T-helper 1 cell treated with Interleukin-12 subunit alpha and Interleukin-12 subunit beta and Interleukin-4 antibody, amounts not matched to agents 30 μg/mL and 1 μg/mL, for 36 hours (primary cell): ENCODE data around the gene BIRC7.

Source experiments
- H3K27ac Mint-ChIP-seq: one replicate; pipeline ENCODE4 v1.8.0; 2021; ENCODE audit warnings: mild to moderate bottlenecking, mixed read lengths
- H3K27me3 Mint-ChIP-seq: one replicate; pipeline ENCODE4 v1.8.0; 2021; ENCODE audit warnings: low read depth, mixed read lengths
- H3K36me3 Mint-ChIP-seq: one replicate; pipeline ENCODE4 v1.8.0; 2021; ENCODE audit warnings: low read depth, mixed read lengths
- H3K4me1 Mint-ChIP-seq: one replicate; pipeline ENCODE4 v1.8.0; 2021; ENCODE audit warnings: low read depth, mixed read lengths
- H3K4me3 Mint-ChIP-seq: one replicate; pipeline ENCODE4 v1.8.0; 2021; ENCODE audit warnings: mild to moderate bottlenecking, moderate library complexity, mixed read lengths
- H3K9me3 Mint-ChIP-seq: one replicate; pipeline ENCODE4 v1.8.0; 2021; ENCODE audit warnings: mixed read lengths

BIRC7 gene

GRCh38 chr20:63255931-63256704 is 20.4 kb downstream of the BIRC7 start:
- Mint-ChIP-seq H3K4me1 (no peaks in the 10 kb centered on the region), H3K4me3 (no peak overlapping the region), H3K27me3 (peaks cover 31% of the 10 kb centered on the region), H3K9me3 (no peaks in the 10 kb centered on the region), H3K36me3 (no peaks in the 10 kb centered on the region), H3K27ac (no peak overlapping the region)

- H3K27ac Mint-ChIP-seq, result no peak overlapping the region
- peaks cover 31% of the 10 kb centered on the region for H3K27me3 Mint-ChIP-seq
- no peaks in the 10 kb centered on the region for H3K36me3 Mint-ChIP-seq
- no peaks in the 10 kb centered on the region for H3K9me3 Mint-ChIP-seq
- no peaks in the 10 kb centered on the region for H3K4me1 Mint-ChIP-seq
- no peak overlapping the region for H3K4me3 Mint-ChIP-seq
Observed at GRCh38 chr20:63256954-63257353, 21.2 kb downstream of the BIRC7 start.

- Mint-ChIP-seq H3K9me3 (no peaks in the 10 kb centered on the region), H3K4me1 (peaks cover 2% of the 10 kb centered on the region), H3K27ac (no peak overlapping the region), H3K27me3 (peaks cover 26% of the 10 kb centered on the region), H3K4me3 (no peak overlapping the region), H3K36me3 (no peaks in the 10 kb centered on the region)
Observed at GRCh38 chr20:63257629-63258028, 21.9 kb downstream of the BIRC7 start.

- Mint-ChIP-seq H3K27ac (no peak overlapping the region), H3K9me3 (no peaks in the 10 kb centered on the region), H3K27me3 (peaks cover 20% of the 10 kb centered on the region), H3K4me1 (peaks cover 2% of the 10 kb centered on the region), H3K36me3 (no peaks in the 10 kb centered on the region), H3K4me3 (no peak overlapping the region)
Observed at GRCh38 chr20:63258781-63259180, 23.1 kb downstream of the BIRC7 start.

- Mint-ChIP-seq H3K27me3 (peaks cover 20% of the 10 kb centered on the region), H3K27ac (no peak overlapping the region), H3K36me3 (no peaks in the 10 kb centered on the region), H3K9me3 (no peaks in the 10 kb centered on the region), H3K4me3 (no peak overlapping the region), H3K4me1 (peaks cover 2% of the 10 kb centered on the region)
Observed at GRCh38 chr20:63259734-63260460, 24.2 kb downstream of the BIRC7 start.

- Mint-ChIP-seq H3K36me3 (no peaks in the 10 kb centered on the region), H3K9me3 (no peaks in the 10 kb centered on the region), H3K27ac (no peak overlapping the region), H3K27me3 (peaks cover 14% of the 10 kb centered on the region), H3K4me1 (peaks cover 2% of the 10 kb centered on the region), H3K4me3 (no peak overlapping the region)
Observed at GRCh38 chr20:63260521-63260920, 24.8 kb downstream of the BIRC7 start.

- Mint-ChIP-seq H3K4me3 (no peak overlapping the region), H3K27ac (no peak overlapping the region), H3K9me3 (no peaks in the 10 kb centered on the region), H3K4me1 (peaks cover 2% of the 10 kb centered on the region), H3K27me3 (peaks cover 8% of the 10 kb centered on the region), H3K36me3 (no peaks in the 10 kb centered on the region)
Observed at GRCh38 chr20:63261060-63261794, 25.5 kb downstream of the BIRC7 start.

- peaks cover 2% of the 10 kb centered on the region for H3K4me1 Mint-ChIP-seq
- H3K4me3 Mint-ChIP-seq, result no peak overlapping the region
- no peaks in the 10 kb centered on the region for H3K9me3 Mint-ChIP-seq
- no peak overlapping the region for H3K27ac Mint-ChIP-seq
- peaks cover 6% of the 10 kb centered on the region for H3K27me3 Mint-ChIP-seq
- no peaks in the 10 kb centered on the region for H3K36me3 Mint-ChIP-seq
Observed at GRCh38 chr20:63261795-63262528, 26.3 kb downstream of the BIRC7 start.

GRCh38 chr20:63262836-63263235 is 27.1 kb downstream of the BIRC7 start:
- peaks cover 2% of the 10 kb centered on the region for H3K4me1 Mint-ChIP-seq
- peaks cover 4% of the 10 kb centered on the region for H3K27me3 Mint-ChIP-seq
- H3K27ac Mint-ChIP-seq, result no peak overlapping the region
- no peaks in the 10 kb centered on the region for H3K36me3 Mint-ChIP-seq
- H3K9me3 Mint-ChIP-seq, result no peaks in the 10 kb centered on the region
- no peak overlapping the region for H3K4me3 Mint-ChIP-seq

GRCh38 chr20:63264000-63264399 is 28.3 kb downstream of the BIRC7 start:
- Mint-ChIP-seq H3K9me3 (no peaks in the 10 kb centered on the region), H3K36me3 (no peaks in the 10 kb centered on the region), H3K27me3 (peaks cover 4% of the 10 kb centered on the region), H3K4me3 (no peak overlapping the region), H3K4me1 (peaks cover 2% of the 10 kb centered on the region), H3K27ac (no peak overlapping the region)

GRCh38 chr20:63264519-63264918 is 28.8 kb downstream of the BIRC7 start:
- Mint-ChIP-seq H3K27me3 (peaks cover 4% of the 10 kb centered on the region), H3K9me3 (no peaks in the 10 kb centered on the region), H3K36me3 (no peaks in the 10 kb centered on the region), H3K4me3 (no peak overlapping the region), H3K4me1 (peaks cover 2% of the 10 kb centered on the region), H3K27ac (no peak overlapping the region)

GRCh38 chr20:63265891-63266515 is 30.3 kb downstream of the BIRC7 start:
- Mint-ChIP-seq H3K36me3 (no peaks in the 10 kb centered on the region), H3K4me1 (peaks cover 2% of the 10 kb centered on the region)

GRCh38 chr20:63267691-63268090 is 32.0 kb downstream of the BIRC7 start:
- peaks cover 3% of the 10 kb centered on the region for H3K36me3 Mint-ChIP-seq

More at GRCh38 chr20:63265891-63266515, 30.3 kb downstream of the BIRC7 start:
- Mint-ChIP-seq H3K9me3 (no peaks in the 10 kb centered on the region), H3K27ac (no peak overlapping the region), H3K27me3 (peaks cover 4% of the 10 kb centered on the region), H3K4me3 (no peak overlapping the region)

GRCh38 chr20:63268256-63268655 is 32.6 kb downstream of the BIRC7 start:
- peaks cover 5% of the 10 kb centered on the region for H3K4me1 Mint-ChIP-seq
- peaks cover 8% of the 10 kb centered on the region for H3K27me3 Mint-ChIP-seq
- H3K27ac Mint-ChIP-seq, result no peak overlapping the region
- no peak overlapping the region for H3K4me3 Mint-ChIP-seq
- H3K36me3 Mint-ChIP-seq, result peaks cover 3% of the 10 kb centered on the region
- H3K9me3 Mint-ChIP-seq, result no peaks in the 10 kb centered on the region

More at GRCh38 chr20:63267691-63268090, 32.0 kb downstream of the BIRC7 start:
- Mint-ChIP-seq H3K4me1 (peaks cover 5% of the 10 kb centered on the region), H3K9me3 (no peaks in the 10 kb centered on the region), H3K27ac (no peak overlapping the region), H3K27me3 (peaks cover 8% of the 10 kb centered on the region), H3K4me3 (no peak overlapping the region)
